GM23338 (cell line): ENCODE measurements around the gene CEP20. TPM values are rescaled to one million over a fixed set of nuclear protein-coding genes. Genes with fewer than 3 reads are reported as not detected.

Source experiments
- ATAC-seq: fragments of 200-7000 bp; cut with Tn5 transposase; 3 replicates; pipeline ENCODE4 v1.9.1; 2020
- DNase-seq: peaks from one replicate; pipeline ENCODE4 v3.0.0-alpha.2; 2015; ENCODE audit warnings: low spot score
- H2AFZ ChIP-seq: fragments of 200-600 bp; sonication (generic); 2 replicates; pipeline ENCODE4 v1.8.0; 2016; ENCODE audit warnings: antibody characterized with exemption, mild to moderate bottlenecking, moderate library complexity
- H3F3A ChIP-seq: fragments of 200-600 bp; sonication (generic); replicated peaks from 2 replicates; pipeline ENCODE4 v1.8.0; 2017; ENCODE audit warnings: antibody characterized with exemption, mixed run types, low read depth
- H3K27ac ChIP-seq: fragments of 200-600 bp; sonication (generic); 2 replicates; pipeline ENCODE4 v1.6.1; 2016; ENCODE audit warnings: low read depth
- H3K27me3 ChIP-seq: fragments of 200-600 bp; sonication (generic); 2 replicates; pipeline ENCODE4 v1.8.0; 2016; ENCODE audit warnings: mild to moderate bottlenecking, mixed run types, moderate library complexity; ENCODE audit not compliant: insufficient read depth
- H3K36me3 ChIP-seq: fragments of 200-600 bp; sonication (generic); 2 replicates; pipeline ENCODE4 v1.8.0; 2016; ENCODE audit warnings: mild to moderate bottlenecking; ENCODE audit not compliant: insufficient read depth
- H3K4me1 ChIP-seq: fragments of 200-600 bp; sonication (generic); 2 replicates; pipeline ENCODE4 v1.8.0; 2016; ENCODE audit warnings: mild to moderate bottlenecking, moderate library complexity; ENCODE audit not compliant: insufficient read depth
- H3K4me2 ChIP-seq: fragments of 200-600 bp; sonication (generic); 2 replicates; pipeline ENCODE4 v1.7.1; 2017; ENCODE audit warnings: mixed run types
- H3K4me3 ChIP-seq: fragments of 200-600 bp; sonication (generic); 2 replicates; pipeline ENCODE4 v1.6.1; 2016; ENCODE audit warnings: mixed run types
- H3K79me2 ChIP-seq: fragments of 200-600 bp; sonication (generic); replicated peaks from 2 replicates; pipeline ENCODE4 v1.8.0; 2017; ENCODE audit warnings: mild to moderate bottlenecking; ENCODE audit not compliant: insufficient read depth
- H3K9me2 ChIP-seq: fragments of 200-600 bp; sonication (generic); 2 replicates; pipeline ENCODE4 v1.8.0; 2017; ENCODE audit not compliant: insufficient read depth
- H4K20me1 ChIP-seq: fragments of 200-600 bp; sonication (generic); replicated peaks from 2 replicates; pipeline ENCODE4 v1.8.0; 2017; ENCODE audit warnings: mild to moderate bottlenecking; ENCODE audit not compliant: insufficient read depth
- H3K27ac Mint-ChIP-seq: 2 replicates; pipeline ENCODE4 v1.8.0; 2020; ENCODE audit warnings: inconsistent platforms, mild to moderate bottlenecking, moderate library complexity, mixed read lengths
- H3K27me3 Mint-ChIP-seq: 3 replicates; pipeline ENCODE4 v1.8.0; 2022; ENCODE audit warnings: low read depth, mild to moderate bottlenecking, moderate library complexity, mixed read lengths, inconsistent platforms; ENCODE audit not compliant: insufficient read depth, poor library complexity
- H3K36me3 Mint-ChIP-seq: 3 replicates; pipeline ENCODE4 v1.8.0; 2021; ENCODE audit warnings: low read depth, mild to moderate bottlenecking, inconsistent platforms, moderate library complexity, mixed read lengths
- H3K4me1 Mint-ChIP-seq: 3 replicates; pipeline ENCODE4 v1.8.0; 2020; ENCODE audit warnings: mild to moderate bottlenecking, inconsistent platforms, mixed read lengths
- H3K4me3 Mint-ChIP-seq: 3 replicates; pipeline ENCODE4 v1.8.0; 2021; ENCODE audit warnings: moderate library complexity, mild to moderate bottlenecking, inconsistent platforms, mixed read lengths
- H3K9me3 Mint-ChIP-seq: 3 replicates; pipeline ENCODE4 v1.8.0; 2020; ENCODE audit warnings: moderate library complexity, mild to moderate bottlenecking, inconsistent platforms, mixed read lengths
- CREB1 ChIP-seq: fragments of 250-450 bp; sonication (Bioruptor Pico); IDR thresholded peaks from 2 replicates; pipeline ENCODE4 v1.5.0; 2020; ENCODE audit warnings: low read depth, mild to moderate bottlenecking, moderate library complexity
- EZH2 ChIP-seq: fragments of 200-600 bp; sonication (generic); IDR thresholded peaks from one replicate; pipeline ENCODE4 v1.8.0; 2017; ENCODE audit warnings: antibody characterized with exemption, mild to moderate bottlenecking, low read depth; ENCODE audit not compliant: unreplicated experiment
- EZH2phosphoT487 ChIP-seq: fragments of 200-600 bp; sonication (generic); IDR thresholded peaks from one replicate; pipeline ENCODE4 v1.8.1; 2018; ENCODE audit warnings: antibody characterized with exemption; ENCODE audit not compliant: unreplicated experiment
- JUNB ChIP-seq: IDR thresholded peaks from one replicate; pipeline ENCODE4 v1.6.1; 2016; ENCODE audit warnings: antibody characterized with exemption; ENCODE audit not compliant: unreplicated experiment
- NANOG ChIP-seq: IDR thresholded peaks from 2 replicates; pipeline ENCODE4 v1.6.1; 2016; ENCODE audit warnings: antibody characterized with exemption, borderline replicate concordance
- POLR2AphosphoS5 ChIP-seq: IDR thresholded peaks from 2 replicates; pipeline ENCODE4 v1.6.1; 2016; ENCODE audit warnings: antibody characterized with exemption, low read depth
- STAT1 ChIP-seq: IDR thresholded peaks from one replicate; pipeline ENCODE4 v1.6.1; 2016; ENCODE audit warnings: antibody characterized with exemption; ENCODE audit not compliant: unreplicated experiment
- ZNF114 ChIP-seq: fragments of 250-450 bp; sonication (Bioruptor Pico); IDR thresholded peaks from 2 replicates; pipeline ENCODE4 v1.5.0; 2020; ENCODE audit warnings: mild to moderate bottlenecking, moderate library complexity
- ZNF331 ChIP-seq: fragments of 250-450 bp; sonication (Bioruptor Pico); IDR thresholded peaks from 2 replicates; pipeline ENCODE4 v1.5.0; 2020; ENCODE audit warnings: low read depth, mild to moderate bottlenecking, moderate library complexity
- polyA plus RNA-seq: library from polyadenylated mRNA; unstranded; fragments of >200 nt; fragmentation: Nextera tagmentation; extraction: Ambion mirVana; gene quantifications from 2 replicates; pipeline ENCODE4 v1.2.1, GENCODE V29; 2016
- total RNA-seq: library from RNA; depleted of rRNA; stranded (reverse); fragments of >200 nt; shearing (Covaris generic); gene quantifications from 2 replicates; pipeline ENCODE4 v1.2.3, GENCODE V29; 2014
- TF ChIP-seq, protein P1 (sequence below), 2 experiments: fragments of 200-600 bp in 1 of 2; sonication (generic) in 1 of 2; conservative IDR thresholded peaks; 2 replicates each; pipeline versions ENCODE4 v1.5.1 to v1.6.1; 2016 to 2017; ENCODE audit warnings: antibody characterized with exemption in 2 of 2, low read depth in 2 of 2, mild to moderate bottlenecking in 2 of 2, moderate library complexity in 1 of 2
- TF ChIP-seq, protein P2 (sequence below): IDR thresholded peaks from one replicate; pipeline ENCODE4 v1.6.1; 2018; ENCODE audit warnings: antibody characterized with exemption; ENCODE audit not compliant: unreplicated experiment
- TF ChIP-seq, protein P3 (sequence below): IDR thresholded peaks from 2 replicates; pipeline ENCODE4 v1.6.1; 2016; ENCODE audit warnings: antibody characterized with exemption
- TF ChIP-seq, protein P4 (sequence below): fragments of 250-450 bp; sonication (Bioruptor Pico); IDR thresholded peaks from 2 replicates; pipeline ENCODE4 v1.5.0; 2020; ENCODE audit warnings: mild to moderate bottlenecking, moderate library complexity

Gene CEP20
- total and polyA plus RNA-seq, 2 experiments from 2014 or later = 60.2 to 70.9 TPM

DNA sequence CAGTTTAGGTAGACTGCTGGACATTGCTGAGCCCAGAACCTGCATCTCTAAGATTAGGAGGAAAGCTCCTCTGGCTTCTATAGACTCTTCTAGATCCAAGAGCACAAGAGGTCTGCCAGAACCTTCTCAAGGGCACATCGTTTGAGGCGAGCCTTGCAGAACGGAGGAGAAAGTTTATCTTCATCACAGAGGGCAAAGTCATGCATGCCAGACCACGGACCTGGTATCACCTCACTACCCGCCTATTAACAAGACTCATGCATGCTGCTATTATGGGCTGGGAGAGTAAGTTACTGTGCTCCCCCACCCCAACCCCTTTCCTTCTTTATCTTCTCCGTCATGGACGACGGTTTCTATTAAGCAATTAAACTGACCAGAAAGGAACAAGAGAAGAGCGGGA, 54.9 kb downstream of the CEP20 start:
- Histone ChIP-seq H3K4me3 (no peak overlapping the region), H3K9me2 (no peaks in the 10 kb centered on the region), H3K4me2 (no peak overlapping the region), H3K4me1 (no peaks in the 10 kb centered on the region), H2AFZ (no peak overlapping the region), H3K27ac (no peak overlapping the region), H3K79me2 (no peaks in the 10 kb centered on the region), H3K27me3 (no peaks in the 10 kb centered on the region), H4K20me1 (no peaks in the 10 kb centered on the region), H3K36me3 (no peaks in the 10 kb centered on the region), H3F3A (no peaks in the 10 kb centered on the region)
- no peaks in the 10 kb centered on the region for H3K36me3 Mint-ChIP-seq
- H3K27ac Mint-ChIP-seq = no peak overlapping the region
- H3K4me3 Mint-ChIP-seq = no peak overlapping the region
- TF ChIP-seq, protein P1, sequence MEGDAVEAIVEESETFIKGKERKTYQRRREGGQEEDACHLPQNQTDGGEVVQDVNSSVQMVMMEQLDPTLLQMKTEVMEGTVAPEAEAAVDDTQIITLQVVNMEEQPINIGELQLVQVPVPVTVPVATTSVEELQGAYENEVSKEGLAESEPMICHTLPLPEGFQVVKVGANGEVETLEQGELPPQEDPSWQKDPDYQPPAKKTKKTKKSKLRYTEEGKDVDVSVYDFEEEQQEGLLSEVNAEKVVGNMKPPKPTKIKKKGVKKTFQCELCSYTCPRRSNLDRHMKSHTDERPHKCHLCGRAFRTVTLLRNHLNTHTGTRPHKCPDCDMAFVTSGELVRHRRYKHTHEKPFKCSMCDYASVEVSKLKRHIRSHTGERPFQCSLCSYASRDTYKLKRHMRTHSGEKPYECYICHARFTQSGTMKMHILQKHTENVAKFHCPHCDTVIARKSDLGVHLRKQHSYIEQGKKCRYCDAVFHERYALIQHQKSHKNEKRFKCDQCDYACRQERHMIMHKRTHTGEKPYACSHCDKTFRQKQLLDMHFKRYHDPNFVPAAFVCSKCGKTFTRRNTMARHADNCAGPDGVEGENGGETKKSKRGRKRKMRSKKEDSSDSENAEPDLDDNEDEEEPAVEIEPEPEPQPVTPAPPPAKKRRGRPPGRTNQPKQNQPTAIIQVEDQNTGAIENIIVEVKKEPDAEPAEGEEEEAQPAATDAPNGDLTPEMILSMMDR (conservative IDR thresholded peaks at IDR 0.05; ENCODE audit: low read depth in 2 of 2) = no peak
- TF ChIP-seq ZNF114 (no peak), STAT1 (no peak), ZNF331 (CRISPR knock-in tag) (no peak), EZH2phosphoT487 (no peak), EZH2 (no peak), NANOG (no peak), CREB1 (CRISPR knock-in tag) (no peak), POLR2AphosphoS5 (no peak), JUNB (no peak)
- TF ChIP-seq, protein P2, sequence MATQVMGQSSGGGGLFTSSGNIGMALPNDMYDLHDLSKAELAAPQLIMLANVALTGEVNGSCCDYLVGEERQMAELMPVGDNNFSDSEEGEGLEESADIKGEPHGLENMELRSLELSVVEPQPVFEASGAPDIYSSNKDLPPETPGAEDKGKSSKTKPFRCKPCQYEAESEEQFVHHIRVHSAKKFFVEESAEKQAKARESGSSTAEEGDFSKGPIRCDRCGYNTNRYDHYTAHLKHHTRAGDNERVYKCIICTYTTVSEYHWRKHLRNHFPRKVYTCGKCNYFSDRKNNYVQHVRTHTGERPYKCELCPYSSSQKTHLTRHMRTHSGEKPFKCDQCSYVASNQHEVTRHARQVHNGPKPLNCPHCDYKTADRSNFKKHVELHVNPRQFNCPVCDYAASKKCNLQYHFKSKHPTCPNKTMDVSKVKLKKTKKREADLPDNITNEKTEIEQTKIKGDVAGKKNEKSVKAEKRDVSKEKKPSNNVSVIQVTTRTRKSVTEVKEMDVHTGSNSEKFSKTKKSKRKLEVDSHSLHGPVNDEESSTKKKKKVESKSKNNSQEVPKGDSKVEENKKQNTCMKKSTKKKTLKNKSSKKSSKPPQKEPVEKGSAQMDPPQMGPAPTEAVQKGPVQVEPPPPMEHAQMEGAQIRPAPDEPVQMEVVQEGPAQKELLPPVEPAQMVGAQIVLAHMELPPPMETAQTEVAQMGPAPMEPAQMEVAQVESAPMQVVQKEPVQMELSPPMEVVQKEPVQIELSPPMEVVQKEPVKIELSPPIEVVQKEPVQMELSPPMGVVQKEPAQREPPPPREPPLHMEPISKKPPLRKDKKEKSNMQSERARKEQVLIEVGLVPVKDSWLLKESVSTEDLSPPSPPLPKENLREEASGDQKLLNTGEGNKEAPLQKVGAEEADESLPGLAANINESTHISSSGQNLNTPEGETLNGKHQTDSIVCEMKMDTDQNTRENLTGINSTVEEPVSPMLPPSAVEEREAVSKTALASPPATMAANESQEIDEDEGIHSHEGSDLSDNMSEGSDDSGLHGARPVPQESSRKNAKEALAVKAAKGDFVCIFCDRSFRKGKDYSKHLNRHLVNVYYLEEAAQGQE = no peak
- TF ChIP-seq, protein P3, sequence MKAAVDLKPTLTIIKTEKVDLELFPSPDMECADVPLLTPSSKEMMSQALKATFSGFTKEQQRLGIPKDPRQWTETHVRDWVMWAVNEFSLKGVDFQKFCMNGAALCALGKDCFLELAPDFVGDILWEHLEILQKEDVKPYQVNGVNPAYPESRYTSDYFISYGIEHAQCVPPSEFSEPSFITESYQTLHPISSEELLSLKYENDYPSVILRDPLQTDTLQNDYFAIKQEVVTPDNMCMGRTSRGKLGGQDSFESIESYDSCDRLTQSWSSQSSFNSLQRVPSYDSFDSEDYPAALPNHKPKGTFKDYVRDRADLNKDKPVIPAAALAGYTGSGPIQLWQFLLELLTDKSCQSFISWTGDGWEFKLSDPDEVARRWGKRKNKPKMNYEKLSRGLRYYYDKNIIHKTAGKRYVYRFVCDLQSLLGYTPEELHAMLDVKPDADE = no peak
- TF ChIP-seq, protein P4, sequence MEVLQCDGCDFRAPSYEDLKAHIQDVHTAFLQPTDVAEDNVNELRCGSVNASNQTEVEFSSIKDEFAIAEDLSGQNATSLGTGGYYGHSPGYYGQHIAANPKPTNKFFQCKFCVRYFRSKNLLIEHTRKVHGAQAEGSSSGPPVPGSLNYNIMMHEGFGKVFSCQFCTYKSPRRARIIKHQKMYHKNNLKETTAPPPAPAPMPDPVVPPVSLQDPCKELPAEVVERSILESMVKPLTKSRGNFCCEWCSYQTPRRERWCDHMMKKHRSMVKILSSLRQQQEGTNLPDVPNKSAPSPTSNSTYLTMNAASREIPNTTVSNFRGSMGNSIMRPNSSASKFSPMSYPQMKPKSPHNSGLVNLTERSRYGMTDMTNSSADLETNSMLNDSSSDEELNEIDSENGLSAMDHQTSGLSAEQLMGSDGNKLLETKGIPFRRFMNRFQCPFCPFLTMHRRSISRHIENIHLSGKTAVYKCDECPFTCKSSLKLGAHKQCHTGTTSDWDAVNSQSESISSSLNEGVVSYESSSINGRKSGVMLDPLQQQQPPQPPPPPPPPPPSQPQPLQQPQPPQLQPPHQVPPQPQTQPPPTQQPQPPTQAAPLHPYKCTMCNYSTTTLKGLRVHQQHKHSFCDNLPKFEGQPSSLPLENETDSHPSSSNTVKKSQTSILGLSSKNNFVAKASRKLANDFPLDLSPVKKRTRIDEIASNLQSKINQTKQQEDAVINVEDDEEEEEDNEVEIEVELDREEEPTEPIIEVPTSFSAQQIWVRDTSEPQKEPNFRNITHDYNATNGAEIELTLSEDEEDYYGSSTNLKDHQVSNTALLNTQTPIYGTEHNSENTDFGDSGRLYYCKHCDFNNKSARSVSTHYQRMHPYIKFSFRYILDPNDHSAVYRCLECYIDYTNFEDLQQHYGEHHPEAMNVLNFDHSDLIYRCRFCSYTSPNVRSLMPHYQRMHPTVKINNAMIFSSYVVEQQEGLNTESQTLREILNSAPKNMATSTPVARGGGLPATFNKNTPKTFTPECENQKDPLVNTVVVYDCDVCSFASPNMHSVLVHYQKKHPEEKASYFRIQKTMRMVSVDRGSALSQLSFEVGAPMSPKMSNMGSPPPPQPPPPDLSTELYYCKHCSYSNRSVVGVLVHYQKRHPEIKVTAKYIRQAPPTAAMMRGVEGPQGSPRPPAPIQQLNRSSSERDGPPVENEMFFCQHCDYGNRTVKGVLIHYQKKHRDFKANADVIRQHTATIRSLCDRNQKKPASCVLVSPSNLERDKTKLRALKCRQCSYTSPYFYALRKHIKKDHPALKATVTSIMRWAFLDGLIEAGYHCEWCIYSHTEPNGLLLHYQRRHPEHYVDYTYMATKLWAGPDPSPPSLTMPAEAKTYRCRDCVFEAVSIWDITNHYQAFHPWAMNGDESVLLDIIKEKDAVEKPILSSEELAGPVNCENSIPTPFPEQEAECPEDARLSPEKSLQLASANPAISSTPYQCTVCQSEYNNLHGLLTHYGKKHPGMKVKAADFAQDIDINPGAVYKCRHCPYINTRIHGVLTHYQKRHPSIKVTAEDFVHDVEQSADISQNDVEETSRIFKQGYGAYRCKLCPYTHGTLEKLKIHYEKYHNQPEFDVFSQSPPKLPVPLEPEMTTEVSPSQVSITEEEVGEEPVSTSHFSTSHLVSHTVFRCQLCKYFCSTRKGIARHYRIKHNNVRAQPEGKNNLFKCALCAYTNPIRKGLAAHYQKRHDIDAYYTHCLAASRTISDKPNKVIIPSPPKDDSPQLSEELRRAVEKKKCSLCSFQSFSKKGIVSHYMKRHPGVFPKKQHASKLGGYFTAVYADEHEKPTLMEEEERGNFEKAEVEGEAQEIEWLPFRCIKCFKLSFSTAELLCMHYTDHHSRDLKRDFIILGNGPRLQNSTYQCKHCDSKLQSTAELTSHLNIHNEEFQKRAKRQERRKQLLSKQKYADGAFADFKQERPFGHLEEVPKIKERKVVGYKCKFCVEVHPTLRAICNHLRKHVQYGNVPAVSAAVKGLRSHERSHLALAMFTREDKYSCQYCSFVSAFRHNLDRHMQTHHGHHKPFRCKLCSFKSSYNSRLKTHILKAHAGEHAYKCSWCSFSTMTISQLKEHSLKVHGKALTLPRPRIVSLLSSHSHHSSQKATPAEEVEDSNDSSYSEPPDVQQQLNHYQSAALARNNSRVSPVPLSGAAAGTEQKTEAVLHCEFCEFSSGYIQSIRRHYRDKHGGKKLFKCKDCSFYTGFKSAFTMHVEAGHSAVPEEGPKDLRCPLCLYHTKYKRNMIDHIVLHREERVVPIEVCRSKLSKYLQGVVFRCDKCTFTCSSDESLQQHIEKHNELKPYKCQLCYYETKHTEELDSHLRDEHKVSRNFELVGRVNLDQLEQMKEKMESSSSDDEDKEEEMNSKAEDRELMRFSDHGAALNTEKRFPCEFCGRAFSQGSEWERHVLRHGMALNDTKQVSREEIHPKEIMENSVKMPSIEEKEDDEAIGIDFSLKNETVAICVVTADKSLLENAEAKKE = no peak
- ATAC-seq (no peak), DNase-seq (no peak)
- no peaks in the 10 kb centered on the region for H3K9me3 Mint-ChIP-seq
- no peaks in the 10 kb centered on the region for H3K4me1 Mint-ChIP-seq
- peaks cover 10% of the 10 kb centered on the region for H3K27me3 Mint-ChIP-seq
